MM.1S (cell line): ENCODE data around the gene MAPK7.

Experiments used
- CTCF ChIP-seq: fragments of 300-600 bp; sonication (generic); IDR thresholded peaks from 2 replicates; pipeline ENCODE4 v1.5.1; 2016; ENCODE audit warnings: antibody characterized with exemption, low read length, mixed read lengths
- EZH2 ChIP-seq: fragments of 300-600 bp; sonication (generic); optimal IDR thresholded peaks from 2 replicates; pipeline ENCODE3; 2017; ENCODE audit warnings: low read depth, mild to moderate bottlenecking, antibody characterized with exemption, low read length, mixed read lengths
- EZH2phosphoT487 ChIP-seq: fragments of 300-600 bp; sonication (generic); IDR thresholded peaks from 2 replicates; pipeline ENCODE4 v1.6.1; 2018; ENCODE audit warnings: antibody characterized with exemption, low read length

GRCh38 chr17:19329839-19330238 lies 48.5 kb upstream of the MAPK7 start:
- TF ChIP-seq CTCF (no peak), EZH2 (no peak), EZH2phosphoT487 (no peak)
